C1 segment of cervical spinal cord (tissue), 14 donors: ENCODE measurements around the gene RABGAP1L.
A peak's percentile ranks its signal among the peaks of the same experiment; 100 is the strongest.

ENCODE experiments used
- DNase-seq, 14 donors: peaks; one replicate each; lab custom pipeline; 2025; lab: John Stamatoyannopoulos, UW

Gene RABGAP1L

GRCh38 chr1:174744886-174745285 lies 585.6 kb downstream of the RABGAP1L start:
- no peak for DNase-seq

- no peak for DNase-seq
Observed at GRCh38 chr1:174746024-174746808, 586.9 kb downstream of the RABGAP1L start.

GRCh38 chr1:174747613-174748012 lies 588.3 kb downstream of the RABGAP1L start:
- DNase-seq: no peak

- DNase-seq: no peak
Observed at GRCh38 chr1:174748586-174748985, 589.3 kb downstream of the RABGAP1L start.

- DNase-seq: no peak
Observed at GRCh38 chr1:174753131-174753530, 593.8 kb downstream of the RABGAP1L start.

GRCh38 chr1:174761335-174761734 lies 602.0 kb downstream of the RABGAP1L start:
- DNase-seq: no peak

- DNase-seq: no peak
Observed at GRCh38 chr1:174761901-174762585, 602.7 kb downstream of the RABGAP1L start.

- DNase-seq: no peak
Observed at GRCh38 chr1:174764191-174764590, 604.9 kb downstream of the RABGAP1L start.

- no peak for DNase-seq
Observed at GRCh38 chr1:174766727-174767126, 607.4 kb downstream of the RABGAP1L start.

- DNase-seq: no peak
Observed at GRCh38 chr1:174768516-174768915, 609.2 kb downstream of the RABGAP1L start.

- no peak for DNase-seq
Observed at GRCh38 chr1:174768949-174769348, 609.6 kb downstream of the RABGAP1L start.

GRCh38 chr1:174769961-174770549 lies 610.7 kb downstream of the RABGAP1L start:
- peak in 2 of 14 donors; percentile 23 to 45 for DNase-seq

GRCh38 chr1:174775621-174776020 lies 616.3 kb downstream of the RABGAP1L start:
- DNase-seq: no peak

GRCh38 chr1:174777262-174777661 lies 617.9 kb downstream of the RABGAP1L start:
- no peak for DNase-seq

GRCh38 chr1:174785510-174785909 lies 626.2 kb downstream of the RABGAP1L start:
- DNase-seq: no peak

GRCh38 chr1:174786358-174786757 lies 627.0 kb downstream of the RABGAP1L start:
- no peak for DNase-seq

- DNase-seq: no peak
Observed at GRCh38 chr1:174786760-174787159, 627.4 kb downstream of the RABGAP1L start.

GRCh38 chr1:174788981-174789380 lies 629.7 kb downstream of the RABGAP1L start:
- no peak for DNase-seq

- no peak for DNase-seq
Observed at GRCh38 chr1:174789399-174789798, 630.1 kb downstream of the RABGAP1L start.

- no peak for DNase-seq
Observed at GRCh38 chr1:174791863-174792262, 632.5 kb downstream of the RABGAP1L start.

GRCh38 chr1:174794861-174795260 lies 635.5 kb downstream of the RABGAP1L start:
- DNase-seq: no peak

GRCh38 chr1:174795806-174796205 lies 636.5 kb downstream of the RABGAP1L start:
- DNase-seq: no peak

GRCh38 chr1:174797398-174797797 lies 638.1 kb downstream of the RABGAP1L start:
- no peak for DNase-seq
